GM18505 (cell line): ENCODE measurements around the gene STOM.

Source experiments
- ATAC-seq: cut with Tn5 transposase; IDR thresholded peaks from one replicate; pipeline ENCODE4 v1.9.1; 2021; ENCODE audit not compliant: unreplicated experiment
- POLR2A ChIP-seq: IDR thresholded peaks from 4 replicates; pipeline ENCODE4 v1.6.1; 2011; ENCODE audit warnings: borderline replicate concordance; ENCODE audit not compliant: insufficient read depth, insufficient read length; ENCODE audit errors: extremely low read depth

The STOM gene

DNA sequence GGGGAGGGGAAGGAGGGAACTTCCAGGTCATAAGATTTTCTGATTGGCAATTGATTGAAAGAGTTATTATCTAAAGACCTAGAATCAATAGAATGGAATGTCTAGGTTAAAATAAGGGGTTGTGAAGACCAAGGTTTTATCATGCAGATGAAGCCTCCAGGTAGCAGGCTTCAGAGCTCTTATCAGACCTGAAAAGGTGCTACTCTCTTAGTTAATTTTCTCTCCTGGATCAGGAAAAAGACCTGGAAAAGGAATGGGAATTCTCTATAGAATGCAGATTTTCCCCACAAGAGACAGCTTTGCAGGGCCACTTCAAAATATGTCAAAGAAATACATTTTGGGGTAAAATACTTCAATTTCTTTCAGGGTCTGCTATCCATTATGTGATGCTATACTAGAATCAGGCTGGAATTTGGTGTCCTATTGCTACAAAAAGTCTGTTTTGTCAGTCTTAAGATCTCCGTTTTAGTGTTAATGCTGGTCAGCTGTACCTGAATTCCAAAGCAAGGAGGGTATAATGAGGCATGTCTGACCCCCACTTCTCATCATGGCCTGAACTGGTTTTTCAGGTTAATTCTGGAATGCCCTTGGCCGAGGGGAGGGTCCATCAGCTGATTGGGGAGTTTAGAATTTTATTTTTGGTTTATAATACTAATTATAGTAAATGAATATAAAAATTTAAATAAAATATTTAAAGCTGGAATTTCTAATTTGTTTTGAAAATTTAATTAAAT lies 16.6 kb upstream of the STOM start:
- ATAC-seq: no peak
- no peak for TF ChIP-seq POLR2A

DNA sequence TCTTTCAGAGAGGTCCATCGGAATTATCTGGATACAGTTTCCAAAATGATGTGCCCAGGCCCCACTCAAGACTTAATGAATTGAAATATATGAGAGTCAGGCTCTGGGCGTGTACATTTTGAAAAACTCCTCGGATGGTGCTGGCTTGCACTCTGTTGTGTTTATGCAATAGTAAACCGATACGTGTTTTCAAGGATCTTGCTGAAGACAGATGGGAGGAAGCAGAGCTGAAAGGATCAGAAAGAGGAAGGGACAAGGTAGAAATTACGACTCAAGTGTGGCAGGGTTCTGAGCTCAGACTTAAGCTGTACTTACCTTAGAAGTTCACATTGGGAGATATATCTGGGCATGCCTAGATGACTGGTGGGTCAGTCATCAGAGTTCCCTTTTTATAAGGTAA lies 13.7 kb upstream of the STOM start:
- no peak for TF ChIP-seq POLR2A
- ATAC-seq: no peak

DNA sequence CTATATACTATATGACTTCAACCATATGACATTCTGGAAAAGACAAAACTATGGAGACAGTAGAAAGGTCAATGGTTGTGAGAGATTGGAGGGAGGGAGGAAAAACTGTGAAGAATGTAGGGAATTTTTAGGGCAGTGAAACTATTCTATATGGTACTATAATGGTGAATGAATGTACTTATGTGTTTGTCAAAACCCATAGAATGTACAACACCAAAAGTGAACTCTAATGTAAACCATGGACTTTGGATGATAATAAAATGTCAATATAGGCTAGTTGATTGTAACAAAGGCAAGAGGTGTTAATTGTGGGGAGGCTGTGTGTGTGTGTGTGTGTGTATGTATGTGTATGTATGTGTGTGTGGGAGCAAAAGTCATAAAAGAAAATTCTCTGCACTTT lies 10.8 kb upstream of the STOM start:
- TF ChIP-seq POLR2A: no peak
- no peak for ATAC-seq

DNA sequence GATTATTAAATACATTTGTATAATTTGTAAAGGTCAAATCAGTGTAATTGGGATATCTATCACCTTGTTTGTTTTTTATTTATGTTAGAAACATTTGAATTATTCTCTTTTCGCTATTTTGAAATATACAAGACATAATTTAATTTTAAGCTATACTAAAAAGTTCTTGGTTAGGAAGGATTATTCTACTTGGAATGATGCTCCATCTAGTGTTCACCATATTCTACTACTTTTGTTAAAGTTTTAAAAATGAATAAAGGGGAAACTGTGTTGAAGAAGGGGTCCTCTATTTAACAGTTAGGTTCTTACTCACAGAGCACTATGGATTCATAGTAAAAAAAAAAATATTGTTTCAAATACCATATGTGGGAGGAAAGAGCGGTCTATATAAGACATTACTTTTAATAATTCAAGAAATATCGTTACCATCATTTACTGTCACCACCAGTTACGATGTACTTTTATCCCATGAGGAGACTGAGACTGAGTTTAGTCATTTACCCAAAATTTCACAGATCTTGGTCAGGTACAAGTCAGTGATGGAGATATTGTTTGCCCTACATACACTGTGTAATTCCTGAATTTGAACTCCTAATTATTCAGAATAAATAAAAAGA lies 6.3 kb upstream of the STOM start:
- no peak for ATAC-seq
- no peak for TF ChIP-seq POLR2A

DNA sequence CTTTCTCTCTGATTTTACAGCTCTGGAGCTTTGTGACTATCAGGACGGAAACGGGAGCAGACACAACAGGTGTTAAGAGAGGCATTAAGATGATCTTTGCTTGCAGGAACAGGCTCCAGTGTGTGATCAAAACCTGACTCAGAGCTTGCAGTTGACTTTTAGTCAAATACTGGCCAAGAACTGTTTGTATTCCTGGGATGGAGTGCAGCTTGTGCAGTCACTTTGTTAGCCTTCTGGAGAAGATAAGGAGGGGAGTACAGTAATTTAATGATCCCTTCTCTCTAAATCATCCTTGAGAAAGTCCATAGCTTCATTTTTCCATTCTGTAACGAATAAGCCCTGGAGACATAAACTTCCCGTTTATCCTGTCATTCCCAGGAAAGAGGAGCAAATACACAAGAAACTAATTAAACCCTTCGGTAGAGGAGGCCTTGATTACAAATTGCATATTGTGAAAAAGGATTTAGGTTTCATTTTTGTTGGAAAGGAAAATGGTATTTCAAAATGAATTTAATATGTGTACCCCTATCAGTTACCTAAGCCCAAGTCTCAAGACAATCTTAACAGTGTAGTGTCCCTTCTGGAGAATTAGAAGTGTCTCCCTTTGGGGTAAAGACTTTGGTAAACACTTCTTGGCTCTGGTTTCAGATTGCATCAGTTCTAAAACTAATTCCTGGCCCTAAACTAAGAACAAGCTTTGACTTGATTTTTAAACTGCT lies 3.1 kb upstream of the STOM start:
- ATAC-seq: no peak
- no peak for TF ChIP-seq POLR2A

DNA sequence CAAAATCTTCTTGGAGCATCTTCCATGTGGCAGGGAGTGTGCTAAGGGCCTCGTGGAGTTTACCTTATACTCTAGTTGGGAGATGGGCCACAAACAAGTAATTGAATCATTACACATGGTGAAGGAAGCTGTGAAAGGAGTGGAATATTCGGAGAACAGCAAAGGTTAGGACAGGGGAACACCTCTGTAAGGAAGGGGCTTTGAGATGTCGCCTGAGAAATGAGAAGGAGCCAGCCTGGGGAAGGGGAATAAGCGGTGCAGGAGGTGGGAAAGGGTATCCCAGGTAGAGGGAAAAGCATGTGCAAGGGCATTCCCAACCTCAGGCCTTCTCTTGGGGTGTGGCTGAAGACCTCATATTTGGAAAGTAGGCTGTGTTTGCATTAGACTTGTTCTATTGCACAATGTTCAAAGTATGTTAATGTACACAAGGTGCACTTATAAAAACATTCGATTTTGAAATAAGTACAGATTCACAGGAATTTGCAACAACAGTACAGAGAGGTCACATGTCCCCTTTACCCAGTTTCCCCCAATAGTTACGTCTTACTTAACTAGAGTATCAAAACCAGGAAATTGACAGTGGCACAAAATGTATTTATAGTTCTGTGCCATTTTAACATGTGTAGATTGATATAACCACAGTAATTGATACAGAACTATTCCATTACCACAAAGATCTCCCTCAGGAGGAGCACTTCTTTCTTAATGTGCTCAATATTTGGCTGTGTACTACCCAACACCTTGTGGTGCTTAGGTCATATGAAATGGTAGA lies 2.4 kb upstream of the STOM start:
- no peak for ATAC-seq
- no peak for TF ChIP-seq POLR2A

DNA sequence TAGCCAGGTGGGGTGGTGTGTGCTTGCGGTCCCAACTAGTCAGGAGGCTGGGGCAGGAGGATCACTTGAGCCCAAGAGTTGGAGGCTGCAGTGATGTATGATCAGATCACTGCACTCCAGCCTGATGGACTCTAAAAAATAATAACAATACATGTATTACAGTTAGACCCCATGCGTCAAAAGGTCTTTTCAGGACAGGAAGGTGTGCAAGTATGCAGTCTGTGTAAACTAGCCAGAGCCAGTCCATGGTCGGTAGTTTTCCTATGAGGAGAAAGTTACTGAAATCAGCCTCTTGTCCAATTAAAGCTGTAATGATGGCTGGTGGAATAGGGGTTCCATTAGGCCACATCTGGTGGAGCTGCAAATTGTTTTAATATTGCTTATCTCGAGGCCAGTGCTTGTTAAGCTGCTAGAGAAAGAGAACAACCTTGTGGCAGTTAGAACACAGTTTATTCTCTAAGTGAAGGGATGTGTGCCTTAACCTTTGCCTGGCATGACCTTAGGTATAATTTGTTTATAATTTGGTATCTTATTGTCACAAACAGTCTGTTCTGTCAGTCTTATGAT lies 1.5 kb upstream of the STOM start:
- ATAC-seq: no peak
- no peak for TF ChIP-seq POLR2A

DNA sequence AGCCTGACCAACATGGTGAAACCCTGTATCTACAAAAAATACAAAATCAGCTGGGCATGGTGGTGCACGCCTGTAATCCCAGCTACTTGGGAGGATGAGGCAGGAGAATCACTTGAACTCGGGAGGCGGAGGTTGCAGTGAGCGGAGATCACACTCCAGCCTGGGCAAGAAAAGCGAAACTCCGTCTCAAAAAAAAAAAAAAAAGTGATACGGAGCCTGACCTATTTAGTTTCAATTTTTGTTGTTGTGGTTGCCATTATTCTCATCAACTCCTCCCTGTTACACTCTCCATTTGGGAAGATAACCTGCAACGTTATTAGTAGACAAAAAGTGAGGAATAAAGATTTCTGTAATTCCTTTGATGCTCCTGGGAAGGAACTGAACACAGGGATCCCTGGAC lies 1.3 kb downstream of the STOM start:
- TF ChIP-seq POLR2A: no peak
- no peak for ATAC-seq

DNA sequence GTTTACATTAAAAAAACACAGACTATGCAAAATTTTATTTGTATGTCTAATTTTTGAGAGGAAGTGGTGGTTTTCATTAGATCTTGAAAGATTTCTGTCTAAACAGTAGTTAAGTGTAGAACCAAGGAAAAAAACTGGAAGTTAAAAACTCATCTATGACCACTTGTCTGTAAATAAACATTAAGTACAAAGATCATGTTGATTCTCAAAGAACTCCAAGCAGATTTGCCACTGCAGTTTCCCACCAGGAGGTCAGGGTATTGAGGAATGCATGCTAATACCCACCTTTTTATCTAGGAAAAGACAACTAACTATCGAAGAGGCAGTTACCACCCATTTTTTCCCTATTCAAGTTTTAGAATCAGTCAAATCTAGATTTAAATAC lies 1.9 kb downstream of the STOM start:
- no peak for TF ChIP-seq POLR2A

DNA sequence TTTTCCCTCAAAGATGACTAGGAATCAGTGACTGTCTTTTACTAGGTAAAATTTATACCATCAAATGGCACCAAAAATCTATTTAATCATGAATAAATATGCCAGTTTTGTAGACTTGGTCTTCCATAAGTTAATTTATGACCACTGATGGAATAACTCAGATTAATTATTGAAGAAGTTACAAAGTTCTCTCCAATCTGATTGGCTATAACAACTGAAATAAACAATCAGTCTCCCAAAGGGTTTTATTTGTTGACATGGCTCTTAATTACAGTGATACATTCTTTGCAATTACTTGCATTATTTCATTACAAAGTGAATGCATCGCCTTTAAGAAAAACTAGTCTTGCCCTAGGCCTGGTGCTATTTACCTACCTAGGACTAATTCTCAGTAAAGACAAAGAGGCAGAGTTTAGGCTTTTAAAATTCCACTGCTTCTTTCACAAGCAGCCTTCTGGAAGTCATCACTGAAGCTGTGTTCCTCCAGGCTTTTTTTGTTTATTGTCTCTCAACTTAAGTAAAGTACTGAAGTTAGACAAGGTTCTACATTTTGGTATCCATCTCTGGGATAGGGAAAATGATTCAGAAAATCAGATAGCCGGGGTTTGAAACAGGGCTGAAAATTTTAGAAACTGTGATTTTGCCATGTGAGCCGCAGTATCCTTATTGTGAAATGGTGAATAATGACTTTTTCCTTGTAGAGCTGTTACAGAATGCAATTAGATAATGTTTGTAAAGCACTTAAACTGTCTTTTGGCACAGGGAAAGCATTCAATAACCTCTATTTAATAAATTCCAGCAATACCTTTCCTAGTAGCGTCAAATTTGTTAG lies 2.5 kb downstream of the STOM start:
- no peak for ATAC-seq
- TF ChIP-seq POLR2A: no peak

More for the DNA sequence above, 1.9 kb downstream of the STOM start:
- ATAC-seq: no peak

DNA sequence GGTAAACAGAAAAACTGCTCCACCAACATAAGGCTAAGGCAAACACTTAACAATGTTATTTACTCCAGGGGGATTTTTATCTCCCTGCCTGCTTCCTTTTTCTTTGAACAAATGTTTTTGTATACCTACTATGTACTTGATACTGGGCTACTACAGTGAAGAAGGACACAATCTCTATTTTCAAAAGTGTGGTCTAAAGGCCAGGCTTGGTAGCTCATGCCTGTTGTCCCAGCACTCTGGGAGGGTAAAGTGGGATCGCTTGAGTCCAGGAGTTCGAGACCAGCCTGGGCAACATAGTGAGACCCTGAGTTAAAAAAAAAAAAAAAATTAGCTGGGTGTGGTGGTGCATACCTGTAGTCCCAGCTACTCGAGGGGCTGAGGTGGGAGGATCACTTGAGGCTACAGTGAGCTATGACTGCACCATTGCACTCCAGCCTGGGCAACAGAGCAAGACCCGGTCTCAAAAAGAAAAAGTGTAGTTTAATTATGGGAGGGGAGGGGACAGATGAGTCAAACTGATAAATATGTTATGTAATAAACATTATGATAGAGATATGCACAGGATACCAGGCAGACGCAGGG lies 3.3 kb downstream of the STOM start:
- TF ChIP-seq POLR2A: no peak
- no peak for ATAC-seq

DNA sequence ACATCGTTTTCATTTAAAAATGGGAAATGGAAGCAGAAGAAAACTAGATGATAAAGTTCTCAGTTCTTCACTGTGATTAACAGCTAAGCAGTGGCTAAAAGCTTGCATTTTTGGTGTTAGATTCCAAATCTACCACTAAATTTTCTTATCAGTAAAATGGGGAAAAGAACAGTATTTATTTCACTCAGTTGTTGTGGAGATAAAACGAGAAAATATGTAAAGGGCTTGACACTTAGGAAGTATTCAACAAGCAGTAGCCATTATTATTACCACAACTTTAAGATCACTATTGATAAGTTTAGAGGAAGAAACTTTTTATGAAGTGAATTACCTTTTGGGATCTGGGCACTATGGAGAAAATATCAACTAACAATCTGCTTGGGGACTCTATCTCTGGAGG lies 4.5 kb downstream of the STOM start:
- no peak for TF ChIP-seq POLR2A
- ATAC-seq: no peak

DNA sequence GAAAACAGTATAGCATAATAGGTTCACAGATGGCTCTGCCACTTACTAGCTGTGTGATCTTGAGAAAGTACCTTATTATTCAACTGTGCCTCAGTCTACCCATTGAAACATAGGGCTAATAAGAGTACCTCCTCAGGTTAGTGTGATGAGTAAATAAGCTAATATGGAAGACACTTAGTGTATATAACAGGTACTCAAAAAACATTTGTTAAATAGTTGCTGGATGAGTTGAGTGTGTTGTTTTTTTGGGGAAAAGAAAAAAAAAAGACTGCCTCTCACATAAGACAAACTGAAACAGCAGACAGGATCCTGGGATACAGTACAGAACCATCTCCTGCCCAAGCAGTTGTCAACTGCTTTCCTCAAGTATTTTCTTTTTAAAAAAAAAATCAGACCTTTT lies 5.2 kb downstream of the STOM start:
- no peak for TF ChIP-seq POLR2A
- no peak for ATAC-seq

DNA sequence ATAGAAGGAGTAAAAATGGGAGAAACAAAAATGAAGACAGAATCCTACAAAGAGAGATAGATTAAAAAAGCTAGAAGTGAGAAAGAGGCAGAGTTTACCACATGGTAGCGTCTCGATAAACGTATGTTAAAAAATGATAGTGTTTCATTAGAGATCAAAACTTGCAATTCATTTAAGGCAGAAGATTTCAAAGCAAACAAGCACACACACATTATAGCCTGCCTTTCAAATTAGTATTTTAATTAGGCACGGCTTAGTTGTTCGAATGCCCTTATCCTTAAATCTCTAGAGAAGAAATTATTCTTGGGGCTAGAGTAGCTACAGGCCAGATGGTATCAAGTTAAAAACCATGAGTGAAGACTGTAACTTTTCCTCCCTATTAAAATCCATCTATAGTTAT lies 6.0 kb downstream of the STOM start:
- TF ChIP-seq POLR2A: no peak
- ATAC-seq: no peak
